HG03060 (cell line): Measurements from ENCODE around the gene FAM210B.
"Not testable (repeated sequence)": the region's sequence is repeated elsewhere in the genome, so short reads cannot be mapped to it uniquely, and the experiment has no call there.

Experiments used
- ATAC-seq: cut with Tn5 transposase; IDR thresholded peaks from one replicate; pipeline ENCODE4 v1.9.1; 2021; ENCODE audit warnings: low read depth, moderate number of reproducible peaks; ENCODE audit not compliant: unreplicated experiment

The FAM210B gene

GRCh38 chr20:56358600-56359211, at the start of gene FAM210B:
Gene FAM210B, plus strand, starts transcription at chr20:56358974. Its CDS starts 32 bp downstream, at chr20:56359006.
- peak; percentile 62 for ATAC-seq

DNA sequence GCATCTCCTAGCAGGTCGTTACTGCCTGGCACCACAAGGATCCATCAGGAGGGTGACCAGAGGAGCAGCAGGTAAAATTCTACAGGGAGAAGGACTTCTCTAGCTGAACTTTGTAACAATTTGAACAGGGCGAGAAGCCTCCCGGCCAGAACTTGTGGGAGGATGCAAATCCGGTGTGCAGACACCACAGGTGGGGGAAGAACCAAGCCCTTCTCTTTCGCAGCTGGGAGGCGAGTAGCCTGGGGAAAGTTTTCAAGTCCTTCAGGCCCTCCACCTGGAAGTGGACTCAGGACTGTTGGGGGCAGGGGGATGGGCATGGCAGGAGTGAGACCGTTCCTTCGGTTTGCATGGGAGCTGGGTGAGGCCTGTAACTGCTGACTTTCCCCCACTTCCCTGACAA, 42.7 kb upstream of the FAM210B start:
- ATAC-seq, result no peak

DNA sequence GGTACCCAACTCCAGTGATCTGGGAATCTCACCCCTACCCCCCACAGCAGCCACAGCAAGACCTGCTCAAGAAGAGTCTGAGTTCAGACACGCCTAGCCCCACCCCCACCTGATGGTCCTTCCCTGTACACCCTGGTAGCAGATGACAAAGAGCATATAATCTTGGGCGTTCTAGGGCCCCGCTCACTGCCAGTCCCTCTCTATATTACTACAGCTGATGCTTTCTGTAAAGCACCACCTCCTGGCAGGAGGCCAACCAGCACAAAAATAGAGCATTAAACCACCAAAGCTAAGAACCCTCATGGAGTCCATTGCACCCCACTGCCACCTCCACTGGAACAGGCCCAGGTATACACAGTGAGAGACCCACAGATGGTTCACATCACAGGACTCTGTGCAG, 42.3 kb upstream of the FAM210B start:
- ATAC-seq, result no peak

- no peak for ATAC-seq
Observed at GRCh38 chr20:56322681-56323080, 36.1 kb upstream of the FAM210B start.

- ATAC-seq, result no peak
Observed at GRCh38 chr20:56323206-56323605, 35.6 kb upstream of the FAM210B start.

GRCh38 chr20:56323656-56324055, 35.1 kb upstream of the FAM210B start:
- ATAC-seq, result no peak

DNA sequence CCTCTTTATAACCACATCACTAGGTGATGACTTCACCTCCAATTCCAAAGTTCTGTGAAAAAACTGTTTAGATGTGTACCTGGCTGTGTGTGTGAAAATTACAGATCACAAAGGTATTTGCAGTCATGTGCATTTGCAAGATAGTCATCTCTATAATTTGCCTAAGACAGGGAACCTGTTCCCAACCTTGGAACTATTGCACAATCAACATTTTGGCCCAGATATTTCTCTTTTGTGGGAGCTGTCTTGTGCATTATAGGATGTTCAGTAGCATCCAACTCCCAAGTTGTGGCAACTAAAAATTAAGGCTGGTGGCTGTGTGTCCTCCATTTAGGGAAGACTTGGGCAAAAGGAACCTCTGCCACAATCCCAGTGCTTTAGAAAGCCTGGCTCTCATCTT, 34.0 kb upstream of the FAM210B start:
- ATAC-seq, result no peak

GRCh38 chr20:56328861-56329260, 29.9 kb upstream of the FAM210B start:
- no peak for ATAC-seq

DNA sequence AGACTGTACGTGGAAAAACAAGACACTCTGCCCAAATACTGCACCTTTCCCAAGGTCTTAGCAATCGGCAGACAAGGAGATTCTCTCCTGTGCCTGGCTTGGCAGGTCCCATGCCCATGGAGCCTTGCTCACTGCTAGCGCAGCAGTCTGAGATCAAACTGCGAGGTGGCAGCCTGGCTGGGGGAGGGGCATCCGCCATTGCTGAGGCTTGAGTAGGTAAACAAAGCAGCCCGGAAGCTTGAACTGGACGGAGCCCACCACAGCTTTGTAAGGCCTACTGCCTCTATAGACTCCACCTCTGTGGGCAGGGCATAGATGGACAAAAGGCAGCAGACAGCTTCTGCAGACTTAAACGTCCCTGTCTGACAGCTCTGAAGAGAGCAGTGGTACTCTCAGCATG, 22.1 kb upstream of the FAM210B start:
- not testable (repeated sequence) for ATAC-seq

- no peak for ATAC-seq
Observed at GRCh38 chr20:56342783-56343182, 16.0 kb upstream of the FAM210B start.

GRCh38 chr20:56343861-56344381, 14.9 kb upstream of the FAM210B start:
- ATAC-seq, result no peak

DNA sequence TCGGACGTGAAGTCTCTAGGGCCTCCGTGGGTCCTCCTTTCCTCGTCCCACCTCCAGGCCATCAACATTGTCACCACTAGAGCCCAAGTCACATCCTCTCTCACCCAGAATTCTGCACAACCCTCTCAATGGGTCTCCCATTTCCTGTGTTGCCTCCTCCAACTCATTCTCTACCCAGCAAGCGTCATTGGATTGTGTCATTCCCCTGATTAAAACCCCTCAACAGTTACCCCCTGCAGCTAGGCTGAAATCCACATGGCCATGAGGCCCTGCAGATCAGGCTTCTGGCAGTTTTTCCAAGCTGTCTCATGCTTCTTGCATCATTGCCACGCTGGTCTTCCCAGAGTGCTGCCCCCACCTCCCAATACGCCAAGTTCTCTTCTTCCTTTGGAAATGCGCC, 12.9 kb upstream of the FAM210B start:
- no peak for ATAC-seq

DNA sequence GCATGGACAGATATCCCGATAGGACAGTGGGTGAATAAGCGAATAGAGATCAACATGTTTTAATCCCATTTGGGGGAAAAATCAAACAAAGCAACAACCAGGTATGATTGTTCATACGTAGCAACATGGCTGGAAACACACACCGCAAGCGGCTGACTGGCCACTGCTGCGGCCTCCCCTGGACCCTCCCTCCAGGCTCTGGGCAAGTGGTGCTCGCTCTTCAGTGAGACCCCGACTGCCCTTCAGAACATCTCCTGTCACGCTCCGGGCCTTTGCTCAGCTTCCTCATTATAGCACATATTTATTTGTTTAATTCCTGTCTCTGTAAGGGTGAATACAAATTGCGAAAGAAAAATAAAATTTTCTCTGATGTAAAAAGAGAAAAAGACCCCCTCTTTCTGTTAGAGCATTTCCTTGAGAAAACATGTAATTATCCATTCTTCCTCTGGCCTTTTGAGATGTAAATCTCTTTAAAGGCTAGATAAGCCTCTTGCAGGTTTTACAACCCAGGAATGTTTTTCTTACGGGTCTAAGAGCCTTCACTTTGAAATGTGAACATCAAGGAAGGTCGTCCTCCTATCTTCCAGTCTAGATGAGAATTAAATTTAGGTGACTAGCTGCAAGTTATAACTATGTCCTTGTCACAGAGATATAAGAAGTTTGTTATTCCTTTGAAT, 11.0 kb upstream of the FAM210B start:
- no peak for ATAC-seq

- ATAC-seq, result no peak
Observed at GRCh38 chr20:56348305-56348693, 10.5 kb upstream of the FAM210B start.

DNA sequence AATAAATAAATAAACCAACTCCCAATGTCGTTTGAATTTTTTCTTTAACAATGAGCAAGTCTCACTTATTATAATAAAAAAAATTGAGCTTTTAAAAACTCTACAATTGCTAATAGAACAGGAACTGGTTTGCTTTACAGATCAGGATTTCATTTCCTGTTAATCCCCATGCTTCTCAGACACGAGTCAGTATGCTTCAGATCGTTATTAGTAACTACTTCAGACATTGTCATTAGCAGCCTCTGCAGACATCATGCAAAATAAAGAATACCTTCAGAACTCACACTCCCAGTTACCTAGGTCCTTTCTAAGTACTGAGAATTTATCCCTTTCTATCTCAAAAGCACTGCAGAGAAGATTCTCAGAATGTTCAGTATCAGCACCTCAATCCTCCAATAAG, 10.0 kb upstream of the FAM210B start:
- no peak for ATAC-seq

DNA sequence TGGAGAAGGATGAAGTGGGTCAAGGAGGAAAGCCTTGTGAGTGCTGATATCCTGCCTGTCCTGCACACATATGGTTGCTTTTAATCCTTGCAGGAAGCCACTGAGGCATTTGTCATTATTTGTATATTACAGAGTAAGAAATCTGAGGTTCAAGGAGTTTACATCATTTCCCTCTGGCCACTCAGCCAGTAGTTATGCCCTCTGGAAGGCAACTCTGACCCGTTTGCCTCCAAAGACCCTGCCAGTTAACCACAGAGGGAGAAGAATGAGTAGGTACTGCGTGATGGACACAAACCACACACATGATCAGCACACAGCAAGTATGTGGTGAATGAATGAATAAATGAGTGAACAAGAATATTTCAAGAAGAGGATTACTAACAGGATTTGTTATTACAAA, 7.9 kb upstream of the FAM210B start:
- no peak for ATAC-seq

DNA sequence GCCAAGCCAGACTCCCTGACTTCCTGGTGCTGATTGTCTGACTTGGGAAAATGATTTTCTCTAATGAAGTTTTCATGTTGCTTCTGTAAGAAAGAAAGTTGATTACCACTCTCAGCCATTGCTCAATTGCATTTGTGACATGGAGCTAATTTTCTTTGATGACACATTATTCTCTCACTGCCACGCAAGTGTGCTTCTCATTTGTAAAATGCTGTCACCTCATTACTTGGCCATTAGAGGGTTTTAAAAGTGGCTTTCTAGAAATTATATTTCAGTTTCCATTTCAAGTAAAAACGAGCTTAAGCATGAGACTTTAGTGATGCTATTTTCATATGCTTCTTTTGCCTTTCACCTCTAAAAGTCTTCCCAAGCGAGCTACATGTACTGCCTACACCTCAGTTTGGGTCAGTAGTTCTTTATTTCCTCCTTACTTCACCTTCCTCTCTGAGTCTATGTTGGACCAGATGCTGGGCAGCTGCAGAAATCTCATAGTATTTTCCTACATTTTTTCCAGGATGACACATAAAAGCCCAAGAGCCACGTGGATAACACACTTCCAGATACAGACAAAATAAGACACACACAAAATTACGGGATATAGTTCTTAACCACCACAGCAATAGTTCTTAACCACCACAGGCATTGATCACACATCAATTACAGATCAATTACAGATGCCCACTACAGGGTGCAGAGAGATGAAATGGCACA, 6.3 kb upstream of the FAM210B start:
- no peak for ATAC-seq

GRCh38 chr20:56353356-56353755, 5.4 kb upstream of the FAM210B start:
- ATAC-seq, result no peak

- ATAC-seq, result no peak
Observed at GRCh38 chr20:56358070-56358469, 704 bp upstream of the FAM210B start.

GRCh38 chr20:56359212-56360132, 698 bp downstream of the FAM210B start:
- no peak for ATAC-seq
